ENCODE data around the gene HTR3B. TPM values are rescaled to one million over a fixed set of nuclear protein-coding genes. Genes with fewer than 3 reads are reported as not detected.
"Not testable (repeated sequence)": the region's sequence is repeated elsewhere in the genome, so short reads cannot be mapped to it uniquely, and the experiment has no call there.

Gene HTR3B
- total RNA-seq, 4 donors from 2014 or later, result not detected

GRCh38 chr11:113935858-113936257, 31.3 kb downstream of the HTR3B start:
- H3K4me1 ChIP-seq, result no peaks in the 10 kb centered on the region
- H3K27me3 ChIP-seq, result peaks cover 0 to 2% (median 0%) of the 10 kb centered on the region in 3 donors
- H3K27ac ChIP-seq, result no peak overlapping the region
- intact Hi-C loops (cut with DNase I; ENCODE audit: low total_unique reads) (no loop called here), in situ Hi-C loops (cut with MboI; ENCODE audit: low sequenced_read_pairs in 4 of 4) (no loop called here)
- H3K9me3 ChIP-seq, result no peaks in the 10 kb centered on the region
- TF ChIP-seq CTCF (IDR thresholded peaks at IDR 0.05 in 4 of 5, conservative IDR thresholded peaks at IDR 0.05 in 1 of 5), result no peak
- TF ChIP-seq POLR2A (IDR thresholded peaks at IDR 0.05), result no peak
- H3K36me3 ChIP-seq, result no peaks in the 10 kb centered on the region
- no peak for ATAC-seq
- H3K4me3 ChIP-seq, result no peak overlapping the region
- DNase-seq, result no peak

GRCh38 chr11:113937918-113938317, 33.3 kb downstream of the HTR3B start:
- H3K4me1 ChIP-seq, result no peaks in the 10 kb centered on the region
- H3K4me3 ChIP-seq, result no peak overlapping the region
- in situ Hi-C loops (cut with MboI; ENCODE audit: low sequenced_read_pairs in 4 of 4), result no loop called here
- no peaks in the 10 kb centered on the region for H3K9me3 ChIP-seq
- H3K27ac ChIP-seq, result no peak overlapping the region
- H3K27me3 ChIP-seq, result no peaks in the 10 kb centered on the region
- TF ChIP-seq POLR2A (IDR thresholded peaks at IDR 0.05), result no peak
- TF ChIP-seq CTCF (IDR thresholded peaks at IDR 0.05 in 4 of 5, conservative IDR thresholded peaks at IDR 0.05 in 1 of 5), result no peak
- intact Hi-C loops (cut with DNase I; ENCODE audit: low total_unique reads), result no loop called here
- DNase-seq, result no peak
- H3K36me3 ChIP-seq, result no peaks in the 10 kb centered on the region
- no peak for ATAC-seq

GRCh38 chr11:113942256-113942655, 37.7 kb downstream of the HTR3B start:
- no peak for ATAC-seq
- no peak overlapping the region for H3K4me3 ChIP-seq
- in situ Hi-C loops (cut with MboI; ENCODE audit: low sequenced_read_pairs in 4 of 4) (no loop called here), intact Hi-C loops (cut with DNase I; ENCODE audit: low total_unique reads) (no loop called here)
- H3K36me3 ChIP-seq, result no peaks in the 10 kb centered on the region
- H3K27ac ChIP-seq, result no peak overlapping the region
- H3K27me3 ChIP-seq, result no peaks in the 10 kb centered on the region
- no peaks in the 10 kb centered on the region for H3K4me1 ChIP-seq
- TF ChIP-seq CTCF (IDR thresholded peaks at IDR 0.05 in 4 of 5, conservative IDR thresholded peaks at IDR 0.05 in 1 of 5), result no peak
- no peak for TF ChIP-seq POLR2A (IDR thresholded peaks at IDR 0.05)
- DNase-seq, result no peak
- no peaks in the 10 kb centered on the region for H3K9me3 ChIP-seq

- DNase-seq; H3K4me3 ChIP-seq; H3K27me3 ChIP-seq; ATAC-seq; intact Hi-C loops (cut with DNase I; ENCODE audit: low total_unique reads); H3K4me1 ChIP-seq; H3K27ac ChIP-seq; H3K9me3 ChIP-seq; in situ Hi-C loops (cut with MboI; ENCODE audit: low sequenced_read_pairs in 4 of 4); H3K36me3 ChIP-seq: not testable (repeated sequence)
Observed at GRCh38 chr11:113946162-113946561, 41.6 kb downstream of the HTR3B start.

- H3K4me3 ChIP-seq, result no peak overlapping the region
- TF ChIP-seq CTCF (IDR thresholded peaks at IDR 0.05 in 4 of 5, conservative IDR thresholded peaks at IDR 0.05 in 1 of 5) (no peak), POLR2A (IDR thresholded peaks at IDR 0.05) (no peak)
Observed at GRCh38 chr11:113947994-113948393, 43.4 kb downstream of the HTR3B start.

More at GRCh38 chr11:113947994-113948393, 43.4 kb downstream of the HTR3B start:
- H3K27me3 ChIP-seq, result peaks cover 7 to 8% (median 7%) of the 10 kb centered on the region in 3 donors
- H3K27ac ChIP-seq, result no peak overlapping the region
- H3K9me3 ChIP-seq, result no peaks in the 10 kb centered on the region
- intact Hi-C loops (cut with DNase I; ENCODE audit: low total_unique reads) (no loop called here), in situ Hi-C loops (cut with MboI; ENCODE audit: low sequenced_read_pairs in 4 of 4) (no loop called here)
- ATAC-seq, result no peak
- H3K36me3 ChIP-seq, result no peaks in the 10 kb centered on the region
- no peak for DNase-seq
- no peaks in the 10 kb centered on the region for H3K4me1 ChIP-seq

Data from gastrocnemius medialis (tissue), 4 donors.